IMR-90 (cell line): Measurements from ENCODE around the gene RNF19B. TPM values are rescaled to one million over a fixed set of nuclear protein-coding genes. Genes with fewer than 3 reads are reported as not detected.

Experiments
- ATAC-seq: fragments of 200-7000 bp; cut with Tn5 transposase; 2 replicates; pipeline ENCODE4 v1.9.1; 2020; ENCODE audit warnings: low read depth, mild to moderate bottlenecking, moderate library complexity
- BruUV-seq: library from RNA; stranded (reverse); fragments of 400-500 nt; replicated peaks from 2 replicates; lab custom pipeline; 2021; lab: Mats Ljungman, UMichigan
- CTCF ChIA-PET: fragments of 300-600 bp; formaldehyde crosslinking; extraction: SDS; loops from one replicate; lab custom pipeline; 2021; ENCODE audit warnings: antibody characterized with exemption; lab: Yijun Ruan, JAX
- POLR2A ChIA-PET: fragments of 300-600 bp; sonication (Branson Sonifier 250); formaldehyde crosslinking; loops from one replicate; lab custom pipeline; 2022; ENCODE audit warnings: antibody characterized with exemption; ENCODE audit not compliant: unreplicated experiment; lab: Charles Lee
- DNase-seq: peaks from one replicate; pipeline ENCODE4 v3.0.0; 2013
- H2AFZ ChIP-seq: replicated peaks from 2 replicates; pipeline ENCODE3; 2013; ENCODE audit warnings: low read length, mild to moderate bottlenecking; ENCODE audit not compliant: poor library complexity
- H2AK5ac ChIP-seq: 2 replicates; pipeline ENCODE4 v1.6.1; 2013; ENCODE audit warnings: low read depth, low read length, inconsistent platforms
- H2AK9ac ChIP-seq: replicated peaks from 2 replicates; pipeline ENCODE3; 2013; ENCODE audit warnings: mild to moderate bottlenecking, low read depth, low read length, moderate library complexity; ENCODE audit not compliant: poor library complexity
- H2BK120ac ChIP-seq: 2 replicates; pipeline ENCODE4 v1.6.1; 2013; ENCODE audit warnings: low read depth, low read length, inconsistent platforms
- H2BK15ac ChIP-seq: 3 replicates; pipeline ENCODE4 v1.6.1; 2013; ENCODE audit warnings: low read depth, low read length, inconsistent platforms
- H2BK20ac ChIP-seq: 2 replicates; pipeline ENCODE4 v1.6.1; 2013; ENCODE audit warnings: low read depth, mild to moderate bottlenecking, inconsistent platforms, low read length, moderate library complexity
- H2BK5ac ChIP-seq: 2 replicates; pipeline ENCODE4 v1.6.1; 2013; ENCODE audit warnings: mild to moderate bottlenecking, low read depth, low read length, inconsistent platforms; ENCODE audit not compliant: poor library complexity, severe bottlenecking
- H3K14ac ChIP-seq: replicated peaks from 2 replicates; pipeline ENCODE4 v1.6.1; 2013; ENCODE audit warnings: low read depth, low read length, inconsistent platforms
- H3K18ac ChIP-seq: 2 replicates; pipeline ENCODE4 v1.6.1; 2013; ENCODE audit warnings: low read depth, low read length, control low read depth
- H3K23ac ChIP-seq: 2 replicates; pipeline ENCODE4 v1.6.1; 2013; ENCODE audit warnings: low read depth, low read length, inconsistent platforms
- H3K27ac ChIP-seq: 2 replicates; pipeline ENCODE4 v1.5.1; 2013; ENCODE audit warnings: mild to moderate bottlenecking, control low read depth, low read length; ENCODE audit not compliant: insufficient read depth
- H3K27me3 ChIP-seq: 2 replicates; pipeline ENCODE4 v1.6.1; 2013; ENCODE audit warnings: low read length; ENCODE audit not compliant: control insufficient read depth, insufficient read depth
- H3K36me3 ChIP-seq: 2 replicates; pipeline ENCODE4 v1.6.1; 2013; ENCODE audit warnings: low read length, mixed read lengths; ENCODE audit not compliant: control insufficient read depth, insufficient read depth
- H3K4ac ChIP-seq: 2 replicates; pipeline ENCODE4 v1.6.1; 2013; ENCODE audit warnings: low read depth, low read length, inconsistent platforms
- H3K4me1 ChIP-seq: 2 replicates; pipeline ENCODE4 v1.6.1; 2013; ENCODE audit warnings: low read length, mixed read lengths; ENCODE audit not compliant: control insufficient read depth, insufficient read depth
- H3K4me2 ChIP-seq: 2 replicates; pipeline ENCODE4 v1.6.1; 2013; ENCODE audit warnings: low read depth, mild to moderate bottlenecking, control low read depth, low read length, moderate library complexity
- H3K4me3 ChIP-seq: 2 replicates; pipeline ENCODE4 v1.5.1; 2013; ENCODE audit warnings: low read depth, mild to moderate bottlenecking, control low read depth, low read length, moderate library complexity; ENCODE audit not compliant: insufficient read depth
- H3K56ac ChIP-seq: 2 replicates; pipeline ENCODE4 v1.6.1; 2013; ENCODE audit warnings: low read length, inconsistent platforms; ENCODE audit not compliant: insufficient read depth; ENCODE audit errors: extremely low read depth
- H3K79me1 ChIP-seq, 2 experiments: 2 replicates each; pipeline ENCODE4 v1.6.1; 2013; ENCODE audit warnings: low read length in 2 of 2, inconsistent platforms in 1 of 2, low read depth in 1 of 2
- H3K9ac ChIP-seq: 2 replicates; pipeline ENCODE4 v1.6.1; 2013; ENCODE audit warnings: low read depth, low read length, control low read depth
- H3K9me1 ChIP-seq: 2 replicates; pipeline ENCODE4 v1.6.1; 2013; ENCODE audit warnings: low read length, inconsistent platforms; ENCODE audit not compliant: insufficient read depth
- H3K9me3 ChIP-seq: 2 replicates; pipeline ENCODE4 v1.6.1; 2013; ENCODE audit warnings: low read length; ENCODE audit not compliant: control insufficient read depth, insufficient read depth
- H4K20me1 ChIP-seq: 2 replicates; pipeline ENCODE4 v1.6.1; 2013; ENCODE audit warnings: low read length, inconsistent platforms; ENCODE audit not compliant: insufficient read depth
- H4K5ac ChIP-seq: 2 replicates; pipeline ENCODE4 v1.6.1; 2013; ENCODE audit warnings: mild to moderate bottlenecking, low read depth, low read length, control low read depth
- H4K8ac ChIP-seq, 2 experiments: 2 replicates each; pipeline ENCODE4 v1.6.1; 2013; ENCODE audit warnings: low read depth in 2 of 2, low read length in 2 of 2, control low read depth in 1 of 2, inconsistent platforms in 1 of 2
- H4K91ac ChIP-seq: 2 replicates; pipeline ENCODE4 v1.6.1; 2013; ENCODE audit warnings: low read depth, low read length, inconsistent platforms; ENCODE audit not compliant: insufficient read depth
- BHLHE40 ChIP-seq: fragments of 150-350 bp; IDR thresholded peaks from 2 replicates; pipeline ENCODE4 v1.6.1; 2016; ENCODE audit warnings: mild to moderate bottlenecking, low read depth, low read length
- CHD1 ChIP-seq: IDR thresholded peaks from 2 replicates; pipeline ENCODE4 v1.6.1; 2012; ENCODE audit warnings: low read depth, low read length, improper control_type of control experiment
- FOS ChIP-seq: fragments of 150-350 bp; IDR thresholded peaks from 2 replicates; pipeline ENCODE4 v1.6.1; 2016; ENCODE audit warnings: low read depth, low read length
- NFE2L2 ChIP-seq: fragments of 150-350 bp; IDR thresholded peaks from 2 replicates; pipeline ENCODE4 v1.6.1; 2016; ENCODE audit warnings: low read depth, mild to moderate bottlenecking, low read length
- RAD21 ChIP-seq: IDR thresholded peaks from 2 replicates; pipeline ENCODE4 v1.6.1; 2012; ENCODE audit warnings: low read length, improper control_type of control experiment
- RFX5 ChIP-seq: IDR thresholded peaks from 2 replicates; pipeline ENCODE4 v1.8.0; 2012; ENCODE audit warnings: low read depth, mild to moderate bottlenecking, low read length, moderate library complexity
- SMC3 ChIP-seq: fragments of 150-350 bp; IDR thresholded peaks from 2 replicates; pipeline ENCODE4 v1.6.1; 2016; ENCODE audit warnings: low read depth, mild to moderate bottlenecking, antibody characterized with exemption, low read length, moderate library complexity
- WGBS, 2 experiments: methylation state at CpG; one replicate each; pipeline versions ENCODE4 v1.1.5 to v1.1.7; 2013; ENCODE audit warnings: missing lambda C conversion rate in 2 of 2; ENCODE audit not compliant: insufficient read length in 1 of 2; ENCODE audit errors: extremely low coverage in 2 of 2; 5-methylcytosine and 5-hydroxymethylcytosine counted together
- dilution Hi-C: fragments of 300-500 bp; cut with HindIII; formaldehyde crosslinking; loops from one replicate; pipeline ENCODE4 v1.14.3; 2018; ENCODE audit warnings: low sequenced_read_pairs; ENCODE audit not compliant: unreplicated experiment
- in situ Hi-C: fragments of 300-500 bp; cut with MboI; formaldehyde crosslinking; loops from 3 replicates; pipeline ENCODE4 v1.14.3; 2019; ENCODE audit warnings: low sequenced_read_pairs, inconsistent platforms, mixed read lengths
- intact Hi-C: fragments of 100-400 bp; cut with micrococcal nuclease; formaldehyde crosslinking; loops from 2 replicates; pipeline ENCODE4 v1.10.0; 2022
- polyA plus RNA-seq, 3 experiments: library from polyadenylated mRNA; depleted of rRNA; stranded (reverse); fragments of >200 nt; gene quantifications; 2 replicates each; pipeline ENCODE4 v1.2.3, GENCODE V29; 2012; ENCODE audit warnings: low replicate concordance in 1 of 3
- total RNA-seq: library from RNA; depleted of rRNA; stranded (reverse); fragments of >200 nt; gene quantifications from 2 replicates; pipeline ENCODE4 v1.2.3, GENCODE V29; 2012

RNF19B gene
- total and polyA plus RNA-seq, 2 of the 4 experiments (the other 2 are of a cell fraction): 10.0 to 11.6 TPM

DNA sequence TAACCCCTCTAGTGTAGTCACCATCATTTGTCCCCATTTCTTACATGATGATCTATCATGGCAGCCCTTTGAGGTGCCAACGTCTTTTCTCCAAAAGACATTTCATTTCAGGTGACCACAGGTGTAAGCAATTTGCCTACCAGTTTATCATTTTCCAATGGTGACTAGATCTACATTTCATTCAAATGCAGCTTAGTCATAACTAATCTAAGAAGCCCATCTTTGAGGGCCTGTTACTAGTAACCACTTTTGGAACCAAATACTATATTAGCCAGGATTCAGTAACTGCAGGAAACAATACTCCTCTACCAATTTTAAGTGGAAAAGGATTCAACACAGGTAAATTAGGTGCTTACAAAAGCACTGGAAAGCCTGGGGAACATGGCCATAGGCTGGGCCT lies 32.8 kb downstream of the RNF19B start:
- CTCF ChIA-PET: interaction anchor here (0.5 to 1.6 kb wide), 3 partner anchors 10 to 163 kb away, joined by 3 to 6 read pairs (median 3); no protein-coding TSS in a partner anchor

More for the DNA sequence above, 32.8 kb downstream of the RNF19B start:
- Histone ChIP-seq H3K27me3 (no peaks in the 10 kb centered on the region; the same call in 1 of the 2 replicates), H2BK5ac (no peak overlapping the region), H3K9me3 (no peaks in the 10 kb centered on the region), H2AK9ac (no peak overlapping the region), H3K18ac (no peak overlapping the region), H3K4me1 (0 out of 2 replicates have a peak, but pooled peaks cover 2% of the 10 kb centered on the region), H2AFZ (no peak overlapping the region), H3K56ac (no peak overlapping the region), H3K14ac (no peak overlapping the region), H2BK20ac (no peak overlapping the region), H3K9me1 (no peaks in the 10 kb centered on the region; the same call in 1 of the 2 replicates), H3K27ac (no peak overlapping the region), H4K91ac (no peak overlapping the region), H4K20me1 (no peaks in the 10 kb centered on the region), H3K23ac (no peak overlapping the region), H3K4ac (no peak overlapping the region), H4K5ac (no peak overlapping the region), H3K4me3 (no peak overlapping the region), H3K36me3 (peaks cover 4% of the 10 kb centered on the region), H2BK15ac (no peak overlapping the region), H3K9ac (no peak overlapping the region), H3K79me1 (no peaks in the 10 kb centered on the region), H4K8ac (no peak overlapping the region), H2AK5ac (no peak overlapping the region), H3K4me2 (no peak overlapping the region), H2BK120ac (no peak overlapping the region)
- in situ Hi-C loops: loop anchor here (5.0 to 10.0 kb wide), 2 partner anchors 76 to 123 kb away; no protein-coding TSS in a partner anchor
- POLR2A ChIA-PET: no interaction called here
- 100% methylated on average over 1 of the region's 1 CpG; no CpG with 5 or more reads in 1 of the 2 experiments for WGBS, 2 experiments
- intact Hi-C loops: no loop called here
- dilution Hi-C loops: no loop called here
- TF ChIP-seq RAD21 (no peak), NFE2L2 (no peak), FOS (no peak), SMC3 (no peak), BHLHE40 (no peak), RFX5 (no peak), CHD1 (no peak)
- no peak for DNase-seq
- no TSS peak for BruUV-seq
- no peak for ATAC-seq
